Measurements from ENCODE around the gene MICB.
"Not testable (repeated sequence)": the region's sequence is repeated elsewhere in the genome, so short reads cannot be mapped to it uniquely, and the experiment has no call there.

MICB gene

GRCh38 chr6:31535538-31536324 lies 37.8 kb downstream of the MICB start:
- Mint-ChIP-seq H3K27me3 (no peaks in the 10 kb centered on the region), H3K4me3 (peak overlapping the region; percentile 27), H3K4me1 (ENCODE audit: low read depth) (peaks cover 55% of the 10 kb centered on the region), H3K27ac (peak overlapping the region; percentile 68), H3K9me3 (ENCODE audit: low read depth) (no peaks in the 10 kb centered on the region), H3K36me3 (peaks cover 19% of the 10 kb centered on the region)

- H3K4me1 Mint-ChIP-seq (ENCODE audit: low read depth), result peaks cover 54% of the 10 kb centered on the region
- peaks cover 19% of the 10 kb centered on the region for H3K36me3 Mint-ChIP-seq
Observed at GRCh38 chr6:31538805-31539400, 41.0 kb downstream of the MICB start.

GRCh38 chr6:31540640-31541039 lies 42.7 kb downstream of the MICB start:
- Mint-ChIP-seq H3K4me1 (ENCODE audit: low read depth) (peaks cover 48% of the 10 kb centered on the region), H3K27me3 (no peaks in the 10 kb centered on the region), H3K36me3 (peaks cover 19% of the 10 kb centered on the region), H3K9me3 (ENCODE audit: low read depth) (no peaks in the 10 kb centered on the region), H3K27ac (peak overlapping the region; percentile 100), H3K4me3 (peak overlapping the region; percentile 97)

More at GRCh38 chr6:31538805-31539400, 41.0 kb downstream of the MICB start:
- Mint-ChIP-seq H3K27me3 (no peaks in the 10 kb centered on the region), H3K4me3 (peak overlapping the region; percentile 97), H3K27ac (peak overlapping the region; percentile 91), H3K9me3 (ENCODE audit: low read depth) (no peaks in the 10 kb centered on the region)

- H3K27ac Mint-ChIP-seq, result peak overlapping the region; percentile 100
- no peaks in the 10 kb centered on the region for H3K9me3 Mint-ChIP-seq (ENCODE audit: low read depth)
- H3K27me3 Mint-ChIP-seq, result no peaks in the 10 kb centered on the region
- H3K4me1 Mint-ChIP-seq (ENCODE audit: low read depth), result peaks cover 43% of the 10 kb centered on the region
- peaks cover 19% of the 10 kb centered on the region for H3K36me3 Mint-ChIP-seq
- peak overlapping the region; percentile 97 for H3K4me3 Mint-ChIP-seq
Observed at GRCh38 chr6:31541059-31541657, 43.2 kb downstream of the MICB start.

GRCh38 chr6:31541658-31542521 lies 43.9 kb downstream of the MICB start, which contains the start of gene DDX39B:
Gene DDX39B (minus strand): TSS chr6:31542003. CDS start chr6:31540532, 1,471 bp downstream.
- Mint-ChIP-seq H3K27me3 (no peaks in the 10 kb centered on the region), H3K4me1 (ENCODE audit: low read depth) (peaks cover 42% of the 10 kb centered on the region), H3K36me3 (peaks cover 19% of the 10 kb centered on the region), H3K27ac (peak within 1 kb of the TSS; percentile 100), H3K9me3 (ENCODE audit: low read depth) (no peaks in the 10 kb centered on the region), H3K4me3 (peak within 1 kb of the TSS; percentile 97)

GRCh38 chr6:31543639-31544038 lies 45.7 kb downstream of the MICB start:
- H3K9me3 Mint-ChIP-seq (ENCODE audit: low read depth), result no peaks in the 10 kb centered on the region
- peaks cover 43% of the 10 kb centered on the region for H3K4me1 Mint-ChIP-seq (ENCODE audit: low read depth)
- H3K27me3 Mint-ChIP-seq, result no peaks in the 10 kb centered on the region
- no peak overlapping the region for H3K4me3 Mint-ChIP-seq
- peaks cover 18% of the 10 kb centered on the region for H3K36me3 Mint-ChIP-seq
- H3K27ac Mint-ChIP-seq, result no peak overlapping the region

- H3K9me3 Mint-ChIP-seq (ENCODE audit: low read depth), result no peaks in the 10 kb centered on the region
- H3K4me1 Mint-ChIP-seq (ENCODE audit: low read depth), result peaks cover 40% of the 10 kb centered on the region
- peaks cover 10% of the 10 kb centered on the region for H3K36me3 Mint-ChIP-seq
- H3K27ac Mint-ChIP-seq, result no peak overlapping the region
- H3K4me3 Mint-ChIP-seq, result peak overlapping the region; percentile 28
- no peaks in the 10 kb centered on the region for H3K27me3 Mint-ChIP-seq
Observed at GRCh38 chr6:31544676-31545075, 46.7 kb downstream of the MICB start.

- Mint-ChIP-seq H3K4me1 (ENCODE audit: low read depth) (peaks cover 34% of the 10 kb centered on the region), H3K9me3 (ENCODE audit: low read depth) (no peaks in the 10 kb centered on the region), H3K36me3 (peaks cover 5% of the 10 kb centered on the region), H3K4me3 (no peak overlapping the region), H3K27ac (no peak overlapping the region), H3K27me3 (no peaks in the 10 kb centered on the region)
Observed at GRCh38 chr6:31545291-31545690, 47.3 kb downstream of the MICB start.

GRCh38 chr6:31546339-31546957 lies 48.5 kb downstream of the MICB start, which contains the start of gene ATP6V1G2:
Gene ATP6V1G2 (minus strand): TSS chr6:31546608. CDS start chr6:31546559, 49 bp downstream.
- Mint-ChIP-seq H3K9me3 (ENCODE audit: low read depth) (no peaks in the 10 kb centered on the region), H3K27ac (peak within 1 kb of the TSS; percentile 93), H3K27me3 (no peaks in the 10 kb centered on the region), H3K4me3 (peak within 1 kb of the TSS; percentile 89), H3K4me1 (ENCODE audit: low read depth) (peaks cover 35% of the 10 kb centered on the region), H3K36me3 (peaks cover 2% of the 10 kb centered on the region)

GRCh38 chr6:31546958-31547726 lies 49.2 kb downstream of the MICB start, which contains the start of gene NFKBIL1:
Gene NFKBIL1 (plus strand): TSS chr6:31547608. CDS start chr6:31547695, 87 bp downstream.
- Mint-ChIP-seq H3K36me3 (peaks cover 2% of the 10 kb centered on the region), H3K9me3 (ENCODE audit: low read depth) (no peaks in the 10 kb centered on the region), H3K4me3 (peak within 1 kb of the TSS; percentile 89), H3K27me3 (no peaks in the 10 kb centered on the region), H3K4me1 (ENCODE audit: low read depth) (peaks cover 36% of the 10 kb centered on the region), H3K27ac (peak within 1 kb of the TSS; percentile 93)

- H3K27ac Mint-ChIP-seq, result peak overlapping the region; percentile 93
- no peaks in the 10 kb centered on the region for H3K9me3 Mint-ChIP-seq (ENCODE audit: low read depth)
- no peaks in the 10 kb centered on the region for H3K27me3 Mint-ChIP-seq
- H3K4me3 Mint-ChIP-seq, result peak overlapping the region; percentile 89
- peaks cover 34% of the 10 kb centered on the region for H3K4me1 Mint-ChIP-seq (ENCODE audit: low read depth)
- H3K36me3 Mint-ChIP-seq, result peaks cover 2% of the 10 kb centered on the region
Observed at GRCh38 chr6:31547727-31548543, 50.0 kb downstream of the MICB start.

GRCh38 chr6:31548544-31548873 lies 50.6 kb downstream of the MICB start:
- peak overlapping the region; percentile 54 for H3K27ac Mint-ChIP-seq
- H3K4me1 Mint-ChIP-seq (ENCODE audit: low read depth), result peaks cover 29% of the 10 kb centered on the region
- H3K27me3 Mint-ChIP-seq, result no peaks in the 10 kb centered on the region
- H3K9me3 Mint-ChIP-seq (ENCODE audit: low read depth), result no peaks in the 10 kb centered on the region
- peaks cover 2% of the 10 kb centered on the region for H3K36me3 Mint-ChIP-seq
- peak overlapping the region; percentile 31 for H3K4me3 Mint-ChIP-seq

GRCh38 chr6:31551371-31551770 lies 53.4 kb downstream of the MICB start:
- not testable (repeated sequence) for H3K27me3 Mint-ChIP-seq
- H3K4me1 Mint-ChIP-seq (ENCODE audit: low read depth), result peaks cover 43% of the 10 kb centered on the region

More at GRCh38 chr6:31551371-31551770, 53.4 kb downstream of the MICB start:
- Mint-ChIP-seq H3K4me3 (peak overlapping the region; percentile 52), H3K27ac (peak overlapping the region; percentile 83)
- not testable (repeated sequence) for H3K9me3 Mint-ChIP-seq (ENCODE audit: low read depth); H3K36me3 Mint-ChIP-seq
